Right lobe of liver (tissue), 6 donors: ENCODE results near the gene APH1B. TPM values are rescaled to one million over a fixed set of nuclear protein-coding genes. Genes with fewer than 3 reads are reported as not detected.

Experiments used
- ATAC-seq, 4 donors: fragments of 200-7000 bp; cut with Tn5 transposase; one replicate each; pipeline ENCODE4 v1.9.1; 2020; ENCODE audit warnings: mild to moderate bottlenecking in 4 of 4, moderate library complexity in 4 of 4
- DNase-seq, 3 donors: peaks; one replicate each; pipeline ENCODE4 v3.0.0-alpha.2; 2020
- H3K27ac ChIP-seq, 3 donors: fragments of 200-600 bp; one replicate each; pipeline ENCODE4 v1.8.0; 2022
- H3K27me3 ChIP-seq, 2 donors: fragments of 200-600 bp; one replicate each; pipeline ENCODE4 v1.8.0; 2022
- H3K36me3 ChIP-seq, 4 donors: fragments of 200-600 bp; sonication (generic) in 1 of 4; one replicate each; pipeline versions ENCODE4 v1.5.1 to v1.8.0; 2017 to 2022; ENCODE audit warnings: control low read depth in 1 of 4
- H3K4me1 ChIP-seq, 4 donors: fragments of 200-600 bp; sonication (generic) in 1 of 4; one replicate each; pipeline versions ENCODE4 v1.5.1 to v1.8.0; 2017 to 2022; ENCODE audit warnings: control low read depth in 1 of 4
- H3K4me3 ChIP-seq, 3 donors: fragments of 200-600 bp; one replicate each; pipeline ENCODE4 v1.8.0; 2022
- H3K9me3 ChIP-seq, 4 donors: fragments of 200-600 bp; sonication (generic) in 1 of 4; one replicate each; pipeline versions ENCODE4 v1.5.1 to v1.8.0; 2017 to 2022; ENCODE audit warnings: control low read depth in 1 of 4
- CTCF ChIP-seq, 4 donors: fragments of 200-600 bp in 3 of 4; fragments of 450-650 bp in 1 of 4; IDR thresholded peaks; one replicate each; pipeline versions ENCODE4 v1.5.1 to v1.8.0; 2016 to 2022; ENCODE audit warnings: antibody characterized with exemption in 4 of 4, mild to moderate bottlenecking in 2 of 4
- POLR2A ChIP-seq: fragments of 450-650 bp; IDR thresholded peaks from one replicate; pipeline ENCODE4 v1.6.1; 2017; ENCODE audit warnings: antibody characterized with exemption, mild to moderate bottlenecking
- WGBS: methylation state at CpG from one replicate; pipeline ENCODE4 v1.1.6; 2018; ENCODE audit warnings: low coverage, low lambda C conversion rate; ENCODE audit not compliant: insufficient coverage; ENCODE audit errors: missing lambda C conversion rate; 5-methylcytosine and 5-hydroxymethylcytosine counted together
- intact Hi-C, 2 donors: fragments of 100-400 bp; cut with DNase I; formaldehyde crosslinking; loops; one replicate each; pipeline versions ENCODE4 v1.11.2 to v1.14.1; 2022
- total RNA-seq, 6 experiments: library from RNA; depleted of rRNA in 2 of 6; stranded (reverse); fragments of >200 nt in 2 of 6; fragmentation: NEBNext Ultra II Directional in 3 of 6; extraction: Animal tissue kit (Norgen Biotek cat#: 25700) in 3 of 6; gene quantifications; one replicate each; pipeline versions ENCODE4 v1.1.0 to v1.2.4, GENCODE V29; 2016 to 2023
- donor health status: DM: no; HTN: yes; CAD: no.
- donor health status: DM: no; HTN: no; CAD: no.
- donor health status: DM: no; HTN: no; CAD: no.
- donor health status: DM: no; HTN: yes; CAD: no.
- donor health status: DM: no; HTN: yes; CAD: no.

Gene APH1B
- total RNA-seq, 6 experiments from 2014 or later = 2.2 to 7.4 (median 4.7) TPM

- Histone ChIP-seq H3K27me3 (no peaks in the 10 kb centered on the region), H3K9me3 (no peaks in the 10 kb centered on the region), H3K27ac (no peak overlapping the region), H3K4me1 (peaks cover 0 to 4% (median 0%) of the 10 kb centered on the region in 4 donors), H3K36me3 (no peaks in the 10 kb centered on the region), H3K4me3 (no peak overlapping the region)
- no peak for TF ChIP-seq CTCF (IDR thresholded peaks at IDR 0.05)
- TF ChIP-seq POLR2A = no peak
- intact Hi-C loops = no loop called here
- 71% methylated on average over 8 of the region's 9 CpGs for WGBS
- DNase-seq = peak; percentile 32 to 66 (median 55)
- peak; percentile 41 to 68 (median 51) for ATAC-seq
These were observed 5.7 kb downstream of the APH1B start for GRCh38 chr15:63283126-63283525.

- no peak overlapping the region for H3K27ac ChIP-seq
- no peaks in the 10 kb centered on the region for H3K27me3 ChIP-seq
- no peaks in the 10 kb centered on the region for H3K36me3 ChIP-seq
- ATAC-seq (no peak), DNase-seq (no peak)
- no peaks in the 10 kb centered on the region for H3K4me1 ChIP-seq
- no peaks in the 10 kb centered on the region for H3K9me3 ChIP-seq
- WGBS = 100% methylated on average over 4 of the region's 6 CpGs
- H3K4me3 ChIP-seq = no peak overlapping the region
- intact Hi-C loops = no loop called here
- TF ChIP-seq CTCF (IDR thresholded peaks at IDR 0.05) (no peak), POLR2A (no peak)
These were observed 6.9 kb downstream of the APH1B start for GRCh38 chr15:63284335-63284734.

- no peak overlapping the region for H3K27ac ChIP-seq
- TF ChIP-seq POLR2A (no peak), CTCF (IDR thresholded peaks at IDR 0.05) (no peak)
- intact Hi-C loops = no loop called here
- WGBS = 76% methylated on average over 2 of the region's 2 CpGs
- ATAC-seq (no peak), DNase-seq (no peak)
- H3K4me1 ChIP-seq = no peaks in the 10 kb centered on the region
- H3K9me3 ChIP-seq = no peaks in the 10 kb centered on the region
- H3K36me3 ChIP-seq = no peaks in the 10 kb centered on the region
- H3K4me3 ChIP-seq = no peak overlapping the region
- H3K27me3 ChIP-seq = no peaks in the 10 kb centered on the region
These were observed 9.7 kb downstream of the APH1B start for GRCh38 chr15:63287109-63287508.

GRCh38 chr15:63288342-63288741 is 10.9 kb downstream of the APH1B start:
- H3K4me1 ChIP-seq = no peaks in the 10 kb centered on the region
- H3K9me3 ChIP-seq = no peaks in the 10 kb centered on the region
- no peak for TF ChIP-seq POLR2A
- H3K27ac ChIP-seq = no peak overlapping the region
- intact Hi-C loops = no loop called here
- ATAC-seq = peak in 2 of 4 donors; percentile 20 to 23
- 63% methylated on average over 1 of the region's 1 CpG for WGBS
- no peaks in the 10 kb centered on the region for H3K27me3 ChIP-seq
- no peaks in the 10 kb centered on the region for H3K36me3 ChIP-seq
- no peak overlapping the region for H3K4me3 ChIP-seq
- DNase-seq = no peak

GRCh38 chr15:63288778-63289378 is 11.5 kb downstream of the APH1B start:
- Histone ChIP-seq H3K9me3 (no peaks in the 10 kb centered on the region), H3K36me3 (no peaks in the 10 kb centered on the region), H3K4me1 (no peaks in the 10 kb centered on the region), H3K27ac (no peak overlapping the region), H3K27me3 (no peaks in the 10 kb centered on the region), H3K4me3 (no peak overlapping the region)
- TF ChIP-seq CTCF (IDR thresholded peaks at IDR 0.05) = peak; percentile 66 to 74 (median 70)
- no peak for TF ChIP-seq POLR2A
- DNase-seq (no peak), ATAC-seq (peak; percentile 78 to 86 (median 83))
- WGBS = 1% methylated on average over 4 of the region's 4 CpGs
- intact Hi-C loops = no loop called here
